ENCODE results near the gene NPIPA2.
"Not testable (repeated sequence)": the region's sequence is repeated elsewhere in the genome, so short reads cannot be mapped to it uniquely, and the experiment has no call there.

GRCh38 chr16:14813890-14814289 lies 71.6 kb downstream of the NPIPA2 start:
- TF ChIP-seq CTCF (IDR thresholded peaks at IDR 0.05; ENCODE audit: insufficient read depth, low read length, poor library complexity, severe bottlenecking); EZH2phosphoT487 (conservative IDR thresholded peaks at IDR 0.05; ENCODE audit: low read length): not testable (repeated sequence)
